H9 (cell line): ENCODE data around the gene ATP6V1C2. TPM values are rescaled to one million over a fixed set of nuclear protein-coding genes. Genes with fewer than 3 reads are reported as not detected.

Experiments used
- DNase-seq: peaks from one replicate; pipeline ENCODE4 v3.0.0-alpha.2; 2017
- H2AFZ ChIP-seq: one replicate; pipeline ENCODE4 v1.6.1; 2013; ENCODE audit warnings: mild to moderate bottlenecking, low read length, control low read depth, moderate library complexity
- H2AK5ac ChIP-seq: 2 replicates; pipeline ENCODE4 v1.6.1; 2013; ENCODE audit warnings: low read length, control low read depth, mixed read lengths; ENCODE audit not compliant: insufficient read length
- H2BK120ac ChIP-seq: one replicate; pipeline ENCODE4 v1.6.1; 2013; ENCODE audit warnings: low read depth, mild to moderate bottlenecking, low read length, control low read depth, inconsistent platforms; ENCODE audit not compliant: poor library complexity, severe bottlenecking
- H2BK12ac ChIP-seq: 2 replicates; pipeline ENCODE4 v1.6.1; 2013; ENCODE audit warnings: low read length, control low read depth, mixed read lengths, low read depth; ENCODE audit not compliant: insufficient read length
- H2BK15ac ChIP-seq: 2 replicates; pipeline ENCODE4 v1.6.1; 2013; ENCODE audit warnings: low read depth, low read length, control low read depth
- H2BK20ac ChIP-seq: one replicate; pipeline ENCODE4 v1.6.1; 2013; ENCODE audit warnings: low read depth, mild to moderate bottlenecking, low read length, control low read depth, inconsistent platforms; ENCODE audit not compliant: poor library complexity, severe bottlenecking
- H2BK5ac ChIP-seq: 2 replicates; pipeline ENCODE4 v1.6.1; 2013; ENCODE audit warnings: low read length, control low read depth, mixed read lengths; ENCODE audit not compliant: insufficient read length
- H3K14ac ChIP-seq: 2 replicates; pipeline ENCODE4 v1.6.1; 2013; ENCODE audit warnings: low read length, control low read depth; ENCODE audit not compliant: insufficient read depth
- H3K18ac ChIP-seq: 2 replicates; pipeline ENCODE4 v1.6.1; 2013; ENCODE audit warnings: low read depth, mild to moderate bottlenecking, mixed read lengths, low read length, control low read depth; ENCODE audit not compliant: insufficient read length
- H3K23ac ChIP-seq: 2 replicates; pipeline ENCODE4 v1.6.1; 2013; ENCODE audit warnings: low read length, control low read depth, mixed read lengths, low read depth; ENCODE audit not compliant: insufficient read length
- H3K23me2 ChIP-seq: 2 replicates; pipeline ENCODE4 v1.6.1; 2013; ENCODE audit warnings: low read depth, mild to moderate bottlenecking, mixed read lengths, low read length, control low read depth; ENCODE audit not compliant: insufficient read length, poor library complexity, severe bottlenecking
- H3K27ac ChIP-seq: 2 replicates; pipeline ENCODE4 v1.5.1; 2013; ENCODE audit warnings: low read length, control low read depth, mixed read lengths, low read depth; ENCODE audit not compliant: insufficient read length
- H3K27me3 ChIP-seq: 2 replicates; pipeline ENCODE4 v1.6.1; 2013; ENCODE audit warnings: low read length, control low read depth, inconsistent platforms; ENCODE audit not compliant: insufficient read depth
- H3K4ac ChIP-seq: 2 replicates; pipeline ENCODE4 v1.6.1; 2013; ENCODE audit warnings: low read depth, mild to moderate bottlenecking, control low read depth, inconsistent platforms, low read length, moderate library complexity
- H3K4me1 ChIP-seq: 2 replicates; pipeline ENCODE4 v1.6.1; 2013; ENCODE audit warnings: low read length, control low read depth, inconsistent platforms; ENCODE audit not compliant: insufficient read depth
- H3K4me2 ChIP-seq: 2 replicates; pipeline ENCODE4 v1.6.1; 2013; ENCODE audit warnings: low read length, control low read depth, mixed read lengths; ENCODE audit not compliant: insufficient read length, insufficient read depth
- H3K56ac ChIP-seq: 2 replicates; pipeline ENCODE4 v1.6.1; 2013; ENCODE audit warnings: low read depth, mild to moderate bottlenecking, mixed read lengths, low read length, control low read depth; ENCODE audit not compliant: insufficient read length
- H3K79me1 ChIP-seq: 2 replicates; pipeline ENCODE4 v1.6.1; 2013; ENCODE audit warnings: low read depth, mild to moderate bottlenecking, moderate library complexity, low read length, control low read depth, inconsistent platforms; ENCODE audit not compliant: insufficient read depth, poor library complexity, severe bottlenecking
- H3K79me2 ChIP-seq: 2 replicates; pipeline ENCODE4 v1.6.1; 2013; ENCODE audit warnings: low read length, control low read depth, inconsistent platforms; ENCODE audit not compliant: insufficient read depth
- H3K9ac ChIP-seq: 2 replicates; pipeline ENCODE4 v1.6.1; 2013; ENCODE audit warnings: low read length, control low read depth, mixed read lengths; ENCODE audit not compliant: insufficient read length; ENCODE audit errors: extremely low read depth
- H3K9me3 ChIP-seq: one replicate; pipeline ENCODE4 v1.6.1; 2013; ENCODE audit warnings: low read depth, low read length, inconsistent platforms; ENCODE audit not compliant: control insufficient read depth
- H3T11ph ChIP-seq: one replicate; pipeline ENCODE4 v1.6.1; 2013; ENCODE audit warnings: mild to moderate bottlenecking, low read length, control low read depth, inconsistent platforms
- H4K20me1 ChIP-seq: one replicate; pipeline ENCODE4 v1.6.1; 2013; ENCODE audit not compliant: control insufficient read depth, insufficient read length, insufficient read depth
- H4K5ac ChIP-seq: 2 replicates; pipeline ENCODE4 v1.6.1; 2013; ENCODE audit warnings: low read depth, mild to moderate bottlenecking, mixed read lengths, low read length, control low read depth; ENCODE audit not compliant: insufficient read length
- H4K8ac ChIP-seq: replicated peaks from 2 replicates; pipeline ENCODE4 v1.6.1; 2013; ENCODE audit warnings: low read length, control low read depth, mixed read lengths, low read depth; ENCODE audit not compliant: insufficient read length
- H4K91ac ChIP-seq: 2 replicates; pipeline ENCODE4 v1.6.1; 2013; ENCODE audit warnings: low read depth, mild to moderate bottlenecking, moderate library complexity, mixed read lengths, low read length, control low read depth; ENCODE audit not compliant: insufficient read length
- H3K27ac Mint-ChIP-seq, 3 experiments: 2 replicates in 2 of 3; 3 replicates in 1 of 3; pipeline ENCODE4 v1.8.0; 2020 to 2021; ENCODE audit warnings: mixed read lengths in 3 of 3, mild to moderate bottlenecking in 1 of 3, moderate library complexity in 1 of 3
- H3K27me3 Mint-ChIP-seq: 2 replicates; pipeline ENCODE4 v1.8.0; 2021; ENCODE audit warnings: low read depth, mild to moderate bottlenecking, moderate library complexity, mixed read lengths
- H3K36me3 Mint-ChIP-seq, 3 experiments: 2 replicates in 2 of 3; 3 replicates in 1 of 3; pipeline ENCODE4 v1.8.0; 2020 to 2021; ENCODE audit warnings: low read depth in 3 of 3, mixed read lengths in 3 of 3; ENCODE audit not compliant: insufficient read depth in 1 of 3
- H3K4me1 Mint-ChIP-seq, 2 experiments: 2 replicates each; pipeline ENCODE4 v1.8.0; 2020; ENCODE audit warnings: mixed read lengths in 2 of 2
- H3K4me3 Mint-ChIP-seq, 2 experiments: 2 replicates in 1 of 2; 3 replicates in 1 of 2; pipeline ENCODE4 v1.8.0; 2020 to 2021; ENCODE audit warnings: mild to moderate bottlenecking in 2 of 2, mixed read lengths in 2 of 2, moderate library complexity in 1 of 2
- H3K9me3 Mint-ChIP-seq, 2 experiments: 2 replicates in 1 of 2; 3 replicates in 1 of 2; pipeline ENCODE4 v1.8.0; 2020; ENCODE audit warnings: mild to moderate bottlenecking in 2 of 2, mixed read lengths in 2 of 2, moderate library complexity in 1 of 2
- CTCF ChIP-seq: fragments of 200-600 bp; sonication (generic); conservative IDR thresholded peaks from 3 replicates; pipeline ENCODE4 v1.8.0; 2021; ENCODE audit warnings: antibody characterized with exemption, mild to moderate bottlenecking
- WGBS: extraction: QIAGEN DNeasy Blood & Tissue Kit; methylation state at CpG from one replicate; pipeline ENCODE4 v1.1.7; 2013; ENCODE audit warnings: missing lambda C conversion rate, low lambda C conversion rate, mixed read lengths; ENCODE audit not compliant: insufficient read length; ENCODE audit errors: extremely low coverage; 5-methylcytosine and 5-hydroxymethylcytosine counted together
- total RNA-seq: library from RNA; stranded (reverse); gene quantifications from 2 replicates; pipeline ENCODE4 v1.2.1, GENCODE V29; 2021

ATP6V1C2 gene
- total RNA-seq, 1 experiment from 2014 or later, result 1.2 TPM

GRCh38 chr2:10832203-10832936 lies 110.9 kb downstream of the ATP6V1C2 start:
- Histone ChIP-seq H3K14ac (no peak overlapping the region), H3K23ac (no peak overlapping the region), H3K27me3 (no peaks in the 10 kb centered on the region), H3K79me2 (no peaks in the 10 kb centered on the region), H3K4ac (no peak overlapping the region), H4K91ac (no peak overlapping the region), H3K9ac (no peak overlapping the region), H3K18ac (no peak overlapping the region), H4K5ac (no peak overlapping the region), H2AFZ (no peak overlapping the region), H3K56ac (no peak overlapping the region), H3K79me1 (no peaks in the 10 kb centered on the region), H2BK5ac (no peak overlapping the region), H3T11ph (no peak overlapping the region), H4K8ac (no peak overlapping the region), H3K4me2 (peak overlapping the region; percentile 28), H2BK12ac (no peak overlapping the region), H2BK15ac (no peak overlapping the region), H3K4me1 (no peaks in the 10 kb centered on the region; the same call in 1 of the 2 replicates), H4K20me1 (no peaks in the 10 kb centered on the region), H3K9me3 (no peaks in the 10 kb centered on the region), H3K27ac (no peak overlapping the region), H2BK120ac (no peak overlapping the region), H2AK5ac (no peak overlapping the region), H2BK20ac (no peak overlapping the region), H3K23me2 (no peaks in the 10 kb centered on the region)
- TF ChIP-seq CTCF, result peak; percentile 100
- WGBS, result no CpG with 5 or more reads among the region's 30 CpGs
- Mint-ChIP-seq H3K27me3 (peaks cover 38% of the 10 kb centered on the region), H3K36me3 (no peaks in the 10 kb centered on the region), H3K27ac (no peak overlapping the region), H3K4me3 (peak overlapping the region; percentile 54 to 73), H3K9me3 (no peaks in the 10 kb centered on the region), H3K4me1 (peaks cover 14 to 16% of the 10 kb centered on the region in 2 experiments)
- DNase-seq, result peak; percentile 93
